ENCODE data around the gene TMEM247.

TMEM247 gene

GRCh38 chr2:46528880-46529279, 49.5 kb downstream of the TMEM247 start:
- H3K9me2 ChIP-seq (replicated peaks; ENCODE audit: control insufficient read depth, low read length): no peaks in the 10 kb centered on the region
- TF ChIP-seq EZH2phosphoT487 (IDR thresholded peaks at IDR 0.05; ENCODE audit: borderline replicate concordance, low read length) (no peak), CTCF (IDR thresholded peaks at IDR 0.05; ENCODE audit: low read depth, low read length, poor library complexity, severe bottlenecking) (no peak)
- no peaks in the 10 kb centered on the region for H3K36me3 ChIP-seq (ENCODE audit: control insufficient read depth, low read length)

GRCh38 chr2:46530639-46531038, 51.3 kb downstream of the TMEM247 start:
- no peak overlapping the region for H3K4me3 ChIP-seq (ENCODE audit: low read length)

More at GRCh38 chr2:46528880-46529279, 49.5 kb downstream of the TMEM247 start:
- no peak overlapping the region for H3K4me2 ChIP-seq (ENCODE audit: low read length)
- H3K79me2 ChIP-seq (ENCODE audit: control insufficient read depth, low read length): no peaks in the 10 kb centered on the region
- H3K4me1 ChIP-seq (ENCODE audit: control insufficient read depth, low read length): peaks cover 4% of the 10 kb centered on the region
- no peaks in the 10 kb centered on the region for H3F3A ChIP-seq (ENCODE audit: control insufficient read depth, insufficient read depth)
- no peaks in the 10 kb centered on the region for H3K27me3 ChIP-seq (ENCODE audit: control insufficient read depth, low read length)
- H3K4me3 ChIP-seq (ENCODE audit: low read length): no peak overlapping the region
- H3K9me3 ChIP-seq (ENCODE audit: control insufficient read depth, insufficient read depth, low read length): peaks cover 9% of the 10 kb centered on the region
- H3K27ac ChIP-seq (ENCODE audit: low read depth, low read length): no peak overlapping the region
- no peaks in the 10 kb centered on the region for H4K20me1 ChIP-seq (ENCODE audit: control insufficient read depth, insufficient read depth, low read depth, low read length)

GRCh38 chr2:46531863-46532262, 52.5 kb downstream of the TMEM247 start:
- Histone ChIP-seq H3K9me2 (replicated peaks; ENCODE audit: control insufficient read depth, low read length) (no peaks in the 10 kb centered on the region), H3K27ac (ENCODE audit: low read depth, low read length) (no peak overlapping the region), H3K4me1 (ENCODE audit: control insufficient read depth, low read length) (peaks cover 29% of the 10 kb centered on the region), H3K27me3 (ENCODE audit: control insufficient read depth, low read length) (no peaks in the 10 kb centered on the region), H3K4me3 (ENCODE audit: low read length) (no peak overlapping the region), H3K79me2 (ENCODE audit: control insufficient read depth, low read length) (no peaks in the 10 kb centered on the region), H3K9me3 (ENCODE audit: control insufficient read depth, insufficient read depth, low read length) (peaks cover 9% of the 10 kb centered on the region), H3K4me2 (ENCODE audit: low read length) (no peak overlapping the region), H4K20me1 (ENCODE audit: control insufficient read depth, insufficient read depth, low read depth, low read length) (no peaks in the 10 kb centered on the region), H3K36me3 (ENCODE audit: control insufficient read depth, low read length) (no peaks in the 10 kb centered on the region), H3F3A (ENCODE audit: control insufficient read depth, insufficient read depth) (no peaks in the 10 kb centered on the region)
- TF ChIP-seq EZH2phosphoT487 (IDR thresholded peaks at IDR 0.05; ENCODE audit: borderline replicate concordance, low read length) (no peak), CTCF (IDR thresholded peaks at IDR 0.05; ENCODE audit: low read depth, low read length, poor library complexity, severe bottlenecking) (no peak)

More at GRCh38 chr2:46530639-46531038, 51.3 kb downstream of the TMEM247 start:
- H4K20me1 ChIP-seq (ENCODE audit: control insufficient read depth, insufficient read depth, low read depth, low read length): no peaks in the 10 kb centered on the region
- H3K4me2 ChIP-seq (ENCODE audit: low read length): no peak overlapping the region
- H3K36me3 ChIP-seq (ENCODE audit: control insufficient read depth, low read length): no peaks in the 10 kb centered on the region
- no peaks in the 10 kb centered on the region for H3K79me2 ChIP-seq (ENCODE audit: control insufficient read depth, low read length)
- TF ChIP-seq EZH2phosphoT487 (IDR thresholded peaks at IDR 0.05; ENCODE audit: borderline replicate concordance, low read length) (no peak), CTCF (IDR thresholded peaks at IDR 0.05; ENCODE audit: low read depth, low read length, poor library complexity, severe bottlenecking) (no peak)
- H3F3A ChIP-seq (ENCODE audit: control insufficient read depth, insufficient read depth): no peaks in the 10 kb centered on the region
- H3K4me1 ChIP-seq (ENCODE audit: control insufficient read depth, low read length): peaks cover 21% of the 10 kb centered on the region
- no peak overlapping the region for H3K27ac ChIP-seq (ENCODE audit: low read depth, low read length)
- H3K9me2 ChIP-seq (replicated peaks; ENCODE audit: control insufficient read depth, low read length): no peaks in the 10 kb centered on the region
- H3K27me3 ChIP-seq (ENCODE audit: control insufficient read depth, low read length): no peaks in the 10 kb centered on the region
- H3K9me3 ChIP-seq (ENCODE audit: control insufficient read depth, insufficient read depth, low read length): peaks cover 9% of the 10 kb centered on the region

All from DOHH2 (cell line).